ENCODE measurements around the gene ATP6V1G2.
A peak's percentile ranks its signal among the peaks of the same experiment; 100 is the strongest.

ATP6V1G2 gene

DNA sequence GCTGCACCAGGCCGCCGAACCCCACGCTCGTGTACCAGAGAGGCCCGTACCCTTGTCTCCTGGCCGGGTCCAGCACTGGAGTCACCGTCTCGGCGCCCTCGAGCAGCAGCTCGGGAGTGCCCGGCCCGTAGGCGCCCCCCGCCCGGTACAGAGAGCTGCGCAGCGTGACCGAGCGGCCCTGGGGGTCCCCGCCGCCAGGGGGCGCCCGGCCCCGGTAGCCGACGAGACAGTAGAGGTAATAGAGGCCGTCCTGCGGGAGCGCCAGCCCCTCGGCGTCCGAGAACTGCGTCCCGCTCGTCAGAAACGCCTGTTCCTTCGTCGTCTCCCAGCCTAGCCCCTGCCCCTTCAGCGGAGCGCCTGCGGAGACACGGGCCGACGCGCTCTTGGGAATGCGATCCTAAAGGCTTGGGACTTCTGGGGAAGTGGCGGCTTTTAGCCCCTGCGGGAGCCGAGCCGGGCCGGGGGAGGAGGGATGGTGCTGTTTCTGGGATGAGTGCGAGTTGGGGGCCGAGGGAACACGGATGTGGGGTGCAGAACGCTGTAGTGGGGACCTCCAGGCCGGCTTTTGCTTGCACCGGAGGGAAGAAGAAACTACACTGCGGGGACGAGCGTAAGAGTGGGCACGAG lies 34.5 kb upstream of the ATP6V1G2 start (continued):
- TF ChIP-seq, protein P1, sequence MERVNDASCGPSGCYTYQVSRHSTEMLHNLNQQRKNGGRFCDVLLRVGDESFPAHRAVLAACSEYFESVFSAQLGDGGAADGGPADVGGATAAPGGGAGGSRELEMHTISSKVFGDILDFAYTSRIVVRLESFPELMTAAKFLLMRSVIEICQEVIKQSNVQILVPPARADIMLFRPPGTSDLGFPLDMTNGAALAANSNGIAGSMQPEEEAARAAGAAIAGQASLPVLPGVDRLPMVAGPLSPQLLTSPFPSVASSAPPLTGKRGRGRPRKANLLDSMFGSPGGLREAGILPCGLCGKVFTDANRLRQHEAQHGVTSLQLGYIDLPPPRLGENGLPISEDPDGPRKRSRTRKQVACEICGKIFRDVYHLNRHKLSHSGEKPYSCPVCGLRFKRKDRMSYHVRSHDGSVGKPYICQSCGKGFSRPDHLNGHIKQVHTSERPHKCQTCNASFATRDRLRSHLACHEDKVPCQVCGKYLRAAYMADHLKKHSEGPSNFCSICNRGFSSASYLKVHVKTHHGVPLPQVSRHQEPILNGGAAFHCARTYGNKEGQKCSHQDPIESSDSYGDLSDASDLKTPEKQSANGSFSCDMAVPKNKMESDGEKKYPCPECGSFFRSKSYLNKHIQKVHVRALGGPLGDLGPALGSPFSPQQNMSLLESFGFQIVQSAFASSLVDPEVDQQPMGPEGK (tag by site-specific recombination; IDR thresholded peaks at IDR 0.05), result peak; percentile 59
- TF ChIP-seq KLF1 (tag by site-specific recombination; IDR thresholded peaks at IDR 0.05), result no peak
- TF ChIP-seq, protein P2, sequence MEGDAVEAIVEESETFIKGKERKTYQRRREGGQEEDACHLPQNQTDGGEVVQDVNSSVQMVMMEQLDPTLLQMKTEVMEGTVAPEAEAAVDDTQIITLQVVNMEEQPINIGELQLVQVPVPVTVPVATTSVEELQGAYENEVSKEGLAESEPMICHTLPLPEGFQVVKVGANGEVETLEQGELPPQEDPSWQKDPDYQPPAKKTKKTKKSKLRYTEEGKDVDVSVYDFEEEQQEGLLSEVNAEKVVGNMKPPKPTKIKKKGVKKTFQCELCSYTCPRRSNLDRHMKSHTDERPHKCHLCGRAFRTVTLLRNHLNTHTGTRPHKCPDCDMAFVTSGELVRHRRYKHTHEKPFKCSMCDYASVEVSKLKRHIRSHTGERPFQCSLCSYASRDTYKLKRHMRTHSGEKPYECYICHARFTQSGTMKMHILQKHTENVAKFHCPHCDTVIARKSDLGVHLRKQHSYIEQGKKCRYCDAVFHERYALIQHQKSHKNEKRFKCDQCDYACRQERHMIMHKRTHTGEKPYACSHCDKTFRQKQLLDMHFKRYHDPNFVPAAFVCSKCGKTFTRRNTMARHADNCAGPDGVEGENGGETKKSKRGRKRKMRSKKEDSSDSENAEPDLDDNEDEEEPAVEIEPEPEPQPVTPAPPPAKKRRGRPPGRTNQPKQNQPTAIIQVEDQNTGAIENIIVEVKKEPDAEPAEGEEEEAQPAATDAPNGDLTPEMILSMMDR (tag by site-specific recombination; IDR thresholded peaks at IDR 0.05), result peak; percentile 98
- peak; percentile 52 for TF ChIP-seq ZNF324 (tag by site-specific recombination; IDR thresholded peaks at IDR 0.05)
- no peak for TF ChIP-seq SALL2 (tag by site-specific recombination; IDR thresholded peaks at IDR 0.05; ENCODE audit: borderline replicate concordance)
- TF ChIP-seq ZNF610 (tag by site-specific recombination; IDR thresholded peaks at IDR 0.05; ENCODE audit: borderline replicate concordance), result 0 out of 2 replicates have a peak, but pooled peaks have one; percentile 70
- TF ChIP-seq ZEB2 (tag by site-specific recombination; IDR thresholded peaks at IDR 0.05), result peak; percentile 91
- TF ChIP-seq ZXDB (tag by site-specific recombination; IDR thresholded peaks at IDR 0.05), result peak; percentile 87
- TF ChIP-seq OSR2 (tag by site-specific recombination; IDR thresholded peaks at IDR 0.05), result peak; percentile 90
- TF ChIP-seq, protein P3, sequence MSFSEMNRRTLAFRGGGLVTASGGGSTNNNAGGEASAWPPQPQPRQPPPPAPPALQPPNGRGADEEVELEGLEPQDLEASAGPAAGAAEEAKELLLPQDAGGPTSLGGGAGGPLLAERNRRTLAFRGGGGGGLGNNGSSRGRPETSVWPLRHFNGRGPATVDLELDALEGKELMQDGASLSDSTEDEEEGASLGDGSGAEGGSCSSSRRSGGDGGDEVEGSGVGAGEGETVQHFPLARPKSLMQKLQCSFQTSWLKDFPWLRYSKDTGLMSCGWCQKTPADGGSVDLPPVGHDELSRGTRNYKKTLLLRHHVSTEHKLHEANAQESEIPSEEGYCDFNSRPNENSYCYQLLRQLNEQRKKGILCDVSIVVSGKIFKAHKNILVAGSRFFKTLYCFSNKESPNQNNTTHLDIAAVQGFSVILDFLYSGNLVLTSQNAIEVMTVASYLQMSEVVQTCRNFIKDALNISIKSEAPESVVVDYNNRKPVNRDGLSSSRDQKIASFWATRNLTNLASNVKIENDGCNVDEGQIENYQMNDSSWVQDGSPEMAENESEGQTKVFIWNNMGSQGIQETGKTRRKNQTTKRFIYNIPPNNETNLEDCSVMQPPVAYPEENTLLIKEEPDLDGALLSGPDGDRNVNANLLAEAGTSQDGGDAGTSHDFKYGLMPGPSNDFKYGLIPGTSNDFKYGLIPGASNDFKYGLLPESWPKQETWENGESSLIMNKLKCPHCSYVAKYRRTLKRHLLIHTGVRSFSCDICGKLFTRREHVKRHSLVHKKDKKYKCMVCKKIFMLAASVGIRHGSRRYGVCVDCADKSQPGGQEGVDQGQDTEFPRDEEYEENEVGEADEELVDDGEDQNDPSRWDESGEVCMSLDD (tag by site-specific recombination; IDR thresholded peaks at IDR 0.05), result peak; percentile 85
- no peak for TF ChIP-seq ZNF830 (tag by site-specific recombination; IDR thresholded peaks at IDR 0.05; ENCODE audit: low read depth)
- 0 out of 2 replicates have a peak, but pooled peaks have one; percentile 18 for TF ChIP-seq GLI4 (tag by site-specific recombination; IDR thresholded peaks at IDR 0.05)
- TF ChIP-seq ZIC2 (tag by site-specific recombination; IDR thresholded peaks at IDR 0.05), result peak; percentile 61
- no peak for TF ChIP-seq ZNF140 (tag by site-specific recombination; IDR thresholded peaks at IDR 0.05)
- TF ChIP-seq, protein P4, sequence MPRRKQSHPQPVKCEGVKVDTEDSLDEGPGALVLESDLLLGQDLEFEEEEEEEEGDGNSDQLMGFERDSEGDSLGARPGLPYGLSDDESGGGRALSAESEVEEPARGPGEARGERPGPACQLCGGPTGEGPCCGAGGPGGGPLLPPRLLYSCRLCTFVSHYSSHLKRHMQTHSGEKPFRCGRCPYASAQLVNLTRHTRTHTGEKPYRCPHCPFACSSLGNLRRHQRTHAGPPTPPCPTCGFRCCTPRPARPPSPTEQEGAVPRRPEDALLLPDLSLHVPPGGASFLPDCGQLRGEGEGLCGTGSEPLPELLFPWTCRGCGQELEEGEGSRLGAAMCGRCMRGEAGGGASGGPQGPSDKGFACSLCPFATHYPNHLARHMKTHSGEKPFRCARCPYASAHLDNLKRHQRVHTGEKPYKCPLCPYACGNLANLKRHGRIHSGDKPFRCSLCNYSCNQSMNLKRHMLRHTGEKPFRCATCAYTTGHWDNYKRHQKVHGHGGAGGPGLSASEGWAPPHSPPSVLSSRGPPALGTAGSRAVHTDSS (tag by site-specific recombination; IDR thresholded peaks at IDR 0.05), result no peak
- TF ChIP-seq YY2 (tag by site-specific recombination; IDR thresholded peaks at IDR 0.05), result no peak
- TF ChIP-seq, protein P5, sequence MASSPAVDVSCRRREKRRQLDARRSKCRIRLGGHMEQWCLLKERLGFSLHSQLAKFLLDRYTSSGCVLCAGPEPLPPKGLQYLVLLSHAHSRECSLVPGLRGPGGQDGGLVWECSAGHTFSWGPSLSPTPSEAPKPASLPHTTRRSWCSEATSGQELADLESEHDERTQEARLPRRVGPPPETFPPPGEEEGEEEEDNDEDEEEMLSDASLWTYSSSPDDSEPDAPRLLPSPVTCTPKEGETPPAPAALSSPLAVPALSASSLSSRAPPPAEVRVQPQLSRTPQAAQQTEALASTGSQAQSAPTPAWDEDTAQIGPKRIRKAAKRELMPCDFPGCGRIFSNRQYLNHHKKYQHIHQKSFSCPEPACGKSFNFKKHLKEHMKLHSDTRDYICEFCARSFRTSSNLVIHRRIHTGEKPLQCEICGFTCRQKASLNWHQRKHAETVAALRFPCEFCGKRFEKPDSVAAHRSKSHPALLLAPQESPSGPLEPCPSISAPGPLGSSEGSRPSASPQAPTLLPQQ (tag by site-specific recombination; IDR thresholded peaks at IDR 0.05), result peak; percentile 64
- peak; percentile 75; the same call in 1 of the 2 replicates for TF ChIP-seq ZNF2 (tag by site-specific recombination; IDR thresholded peaks at IDR 0.05)
- peak; percentile 36; the same call in 1 of the 2 replicates for TF ChIP-seq SP2 (tag by site-specific recombination; IDR thresholded peaks at IDR 0.05)
- TF ChIP-seq SP7 (tag by site-specific recombination; IDR thresholded peaks at IDR 0.05), result peak; percentile 46; the same call in 1 of the 2 replicates
- peak; percentile 77 for TF ChIP-seq ZNF335 (tag by site-specific recombination; conservative IDR thresholded peaks at IDR 0.05)
- TF ChIP-seq, protein P6, sequence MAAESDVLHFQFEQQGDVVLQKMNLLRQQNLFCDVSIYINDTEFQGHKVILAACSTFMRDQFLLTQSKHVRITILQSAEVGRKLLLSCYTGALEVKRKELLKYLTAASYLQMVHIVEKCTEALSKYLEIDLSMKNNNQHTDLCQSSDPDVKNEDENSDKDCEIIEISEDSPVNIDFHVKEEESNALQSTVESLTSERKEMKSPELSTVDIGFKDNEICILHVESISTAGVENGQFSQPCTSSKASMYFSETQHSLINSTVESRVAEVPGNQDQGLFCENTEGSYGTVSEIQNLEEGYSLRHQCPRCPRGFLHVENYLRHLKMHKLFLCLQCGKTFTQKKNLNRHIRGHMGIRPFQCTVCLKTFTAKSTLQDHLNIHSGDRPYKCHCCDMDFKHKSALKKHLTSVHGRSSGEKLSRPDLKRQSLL (tag by site-specific recombination; IDR thresholded peaks at IDR 0.05), result no peak
- peak; percentile 61; the same call in 1 of the 2 replicates for TF ChIP-seq ZSCAN30 (tag by site-specific recombination; IDR thresholded peaks at IDR 0.05)
- TF ChIP-seq YY1 (tag by site-specific recombination; IDR thresholded peaks at IDR 0.05), result 0 out of 2 replicates have a peak, but pooled peaks have one; percentile 15
- no peak; the same call in 1 of the 2 replicates for TF ChIP-seq MYNN (tag by site-specific recombination; IDR thresholded peaks at IDR 0.05; ENCODE audit: borderline replicate concordance)
- TF ChIP-seq ZNF10 (tag by site-specific recombination; IDR thresholded peaks at IDR 0.05), result no peak
- TF ChIP-seq, protein P7, sequence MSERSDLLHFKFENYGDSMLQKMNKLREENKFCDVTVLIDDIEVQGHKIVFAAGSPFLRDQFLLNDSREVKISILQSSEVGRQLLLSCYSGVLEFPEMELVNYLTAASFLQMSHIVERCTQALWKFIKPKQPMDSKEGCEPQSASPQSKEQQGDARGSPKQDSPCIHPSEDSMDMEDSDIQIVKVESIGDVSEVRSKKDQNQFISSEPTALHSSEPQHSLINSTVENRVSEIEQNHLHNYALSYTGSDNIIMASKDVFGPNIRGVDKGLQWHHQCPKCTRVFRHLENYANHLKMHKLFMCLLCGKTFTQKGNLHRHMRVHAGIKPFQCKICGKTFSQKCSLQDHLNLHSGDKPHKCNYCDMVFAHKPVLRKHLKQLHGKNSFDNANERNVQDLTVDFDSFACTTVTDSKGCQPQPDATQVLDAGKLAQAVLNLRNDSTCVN (tag by site-specific recombination; optimal IDR thresholded peaks at IDR 0.05), result peak; percentile 78
- peak; percentile 46; the same call in 1 of the 2 replicates for TF ChIP-seq IKZF3 (tag by site-specific recombination; IDR thresholded peaks at IDR 0.05)

All from HEK293 (cell line).